ENCODE results near the gene ELFN1. TPM values are rescaled to one million over a fixed set of nuclear protein-coding genes. Genes with fewer than 3 reads are reported as not detected.

ELFN1 gene
- total and polyA plus RNA-seq, 2 donors from 2014 or later = 3.5 to 3.8 TPM

DNA sequence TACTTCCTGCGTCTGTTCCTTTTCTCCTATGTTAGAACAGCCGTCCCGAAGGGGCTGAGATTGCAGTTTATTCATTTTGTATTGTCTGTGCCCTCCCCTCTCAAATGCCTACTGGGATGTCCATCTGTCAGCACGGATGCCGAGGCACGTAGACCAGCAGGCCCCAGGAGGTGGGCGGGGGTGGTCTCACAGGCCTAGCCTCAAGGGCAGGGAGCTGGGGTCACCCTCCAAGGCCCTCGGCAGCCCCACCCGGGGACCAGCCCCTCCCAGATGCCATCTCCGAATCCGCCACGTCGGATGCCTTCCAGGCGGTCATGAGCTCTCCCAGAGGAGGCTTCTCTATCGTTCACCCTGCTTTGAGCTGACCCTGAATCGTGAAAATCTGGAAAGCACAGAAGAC, 59.7 kb downstream of the ELFN1 start:
- Histone ChIP-seq H3K4me1 (ENCODE audit: control insufficient read depth in 2 of 3, insufficient read depth in 2 of 3, low read depth in 1 of 3, low read length in 3 of 3) (no peaks in the 10 kb centered on the region), H3K27me3 (ENCODE audit: control insufficient read depth, insufficient read depth, low read length) (no peaks in the 10 kb centered on the region), H3K36me3 (ENCODE audit: control insufficient read depth in 2 of 3, insufficient read depth in 3 of 3, low read length in 3 of 3) (no peaks in the 10 kb centered on the region), H3K9ac (ENCODE audit: low read length in 3 of 3) (no peak overlapping the region), H3K4me3 (ENCODE audit: low read length in 3 of 3) (no peak overlapping the region), H3K9me3 (ENCODE audit: control insufficient read depth in 2 of 3, insufficient read depth in 1 of 3, low read length in 3 of 3) (peaks cover 0 to 12% (median 2%) of the 10 kb centered on the region in 3 donors), H3K27ac (ENCODE audit: low read depth in 2 of 2, low read length in 2 of 2) (no peak overlapping the region)
- FAIRE-seq (no peak), DNase-seq (no peak)
- TF ChIP-seq, protein P1, sequence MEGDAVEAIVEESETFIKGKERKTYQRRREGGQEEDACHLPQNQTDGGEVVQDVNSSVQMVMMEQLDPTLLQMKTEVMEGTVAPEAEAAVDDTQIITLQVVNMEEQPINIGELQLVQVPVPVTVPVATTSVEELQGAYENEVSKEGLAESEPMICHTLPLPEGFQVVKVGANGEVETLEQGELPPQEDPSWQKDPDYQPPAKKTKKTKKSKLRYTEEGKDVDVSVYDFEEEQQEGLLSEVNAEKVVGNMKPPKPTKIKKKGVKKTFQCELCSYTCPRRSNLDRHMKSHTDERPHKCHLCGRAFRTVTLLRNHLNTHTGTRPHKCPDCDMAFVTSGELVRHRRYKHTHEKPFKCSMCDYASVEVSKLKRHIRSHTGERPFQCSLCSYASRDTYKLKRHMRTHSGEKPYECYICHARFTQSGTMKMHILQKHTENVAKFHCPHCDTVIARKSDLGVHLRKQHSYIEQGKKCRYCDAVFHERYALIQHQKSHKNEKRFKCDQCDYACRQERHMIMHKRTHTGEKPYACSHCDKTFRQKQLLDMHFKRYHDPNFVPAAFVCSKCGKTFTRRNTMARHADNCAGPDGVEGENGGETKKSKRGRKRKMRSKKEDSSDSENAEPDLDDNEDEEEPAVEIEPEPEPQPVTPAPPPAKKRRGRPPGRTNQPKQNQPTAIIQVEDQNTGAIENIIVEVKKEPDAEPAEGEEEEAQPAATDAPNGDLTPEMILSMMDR (IDR thresholded peaks at IDR 0.05; ENCODE audit: borderline replicate concordance, extremely low read depth, insufficient read depth) = no peak
- intact Hi-C loops (cut with DNase I) = no loop called here

DNA sequence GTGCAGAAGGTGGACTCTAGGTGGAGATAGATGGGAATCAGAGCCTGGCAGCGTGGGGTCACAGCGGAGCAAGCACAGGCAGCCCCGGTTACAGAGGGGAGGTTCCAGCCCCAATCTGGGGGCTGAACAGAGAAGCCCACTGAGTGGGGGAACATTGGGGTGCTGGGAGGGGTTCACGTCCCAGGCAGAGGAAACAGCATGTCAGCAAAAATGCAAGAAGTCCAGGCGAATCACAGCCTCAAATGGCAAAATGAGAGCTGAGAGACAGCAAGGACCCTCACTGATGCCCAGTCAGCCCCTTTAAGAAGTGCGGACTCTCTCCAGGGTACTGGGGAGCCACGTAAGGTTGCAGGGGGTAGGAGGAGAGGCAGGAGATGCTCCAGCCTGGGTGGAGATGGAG, 62.0 kb downstream of the ELFN1 start:
- Histone ChIP-seq H3K9ac (ENCODE audit: low read length in 3 of 3) (no peak overlapping the region), H3K36me3 (ENCODE audit: control insufficient read depth in 2 of 3, insufficient read depth in 3 of 3, low read length in 3 of 3) (no peaks in the 10 kb centered on the region), H3K4me3 (ENCODE audit: low read length in 3 of 3) (no peak overlapping the region), H3K4me1 (ENCODE audit: control insufficient read depth in 2 of 3, insufficient read depth in 2 of 3, low read depth in 1 of 3, low read length in 3 of 3) (no peaks in the 10 kb centered on the region), H3K27me3 (ENCODE audit: control insufficient read depth, insufficient read depth, low read length) (no peaks in the 10 kb centered on the region), H3K9me3 (ENCODE audit: control insufficient read depth in 2 of 3, insufficient read depth in 1 of 3, low read length in 3 of 3) (peaks cover 0 to 12% (median 2%) of the 10 kb centered on the region in 3 donors), H3K27ac (ENCODE audit: low read depth in 2 of 2, low read length in 2 of 2) (no peak overlapping the region)
- no peak for FAIRE-seq
- TF ChIP-seq, protein P1 (IDR thresholded peaks at IDR 0.05; ENCODE audit: borderline replicate concordance, extremely low read depth, insufficient read depth) = no peak
- intact Hi-C loops (cut with DNase I) = no loop called here
- DNase-seq = no peak

DNA sequence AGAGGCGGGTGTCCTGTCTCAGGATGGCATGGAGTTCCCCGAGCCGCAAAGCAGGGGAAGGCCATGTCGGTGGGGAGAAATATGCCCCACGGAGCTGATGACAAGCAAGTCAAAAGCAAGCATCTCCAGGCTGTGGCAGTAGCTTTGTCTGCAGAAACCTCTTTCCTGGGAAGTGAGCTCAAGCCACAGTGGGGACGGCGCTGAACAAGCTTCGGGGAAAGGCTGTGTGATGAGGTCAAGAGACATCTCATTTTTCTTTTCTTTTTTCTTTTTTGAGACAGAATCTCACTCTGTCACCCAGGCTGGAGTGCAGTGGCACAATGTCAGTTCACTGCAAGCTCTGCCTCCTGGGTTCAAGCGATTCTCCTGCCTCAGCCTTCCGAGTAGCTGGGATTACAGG, 62.6 kb downstream of the ELFN1 start:
- no peaks in the 10 kb centered on the region for H3K36me3 ChIP-seq (ENCODE audit: control insufficient read depth in 2 of 3, insufficient read depth in 3 of 3, low read length in 3 of 3)
- FAIRE-seq (no peak), DNase-seq (no peak)
- no peaks in the 10 kb centered on the region for H3K4me1 ChIP-seq (ENCODE audit: control insufficient read depth in 2 of 3, insufficient read depth in 2 of 3, low read depth in 1 of 3, low read length in 3 of 3)
- TF ChIP-seq, protein P1 (IDR thresholded peaks at IDR 0.05; ENCODE audit: borderline replicate concordance, extremely low read depth, insufficient read depth) = no peak
- no peak overlapping the region for H3K9ac ChIP-seq (ENCODE audit: low read length in 3 of 3)
- H3K4me3 ChIP-seq (ENCODE audit: low read length in 3 of 3) = no peak overlapping the region
- H3K27ac ChIP-seq (ENCODE audit: low read depth in 2 of 2, low read length in 2 of 2) = no peak overlapping the region
- H3K9me3 ChIP-seq (ENCODE audit: control insufficient read depth in 2 of 3, insufficient read depth in 1 of 3, low read length in 3 of 3) = peaks cover 0 to 12% (median 2%) of the 10 kb centered on the region in 3 donors
- H3K27me3 ChIP-seq (ENCODE audit: control insufficient read depth, insufficient read depth, low read length) = no peaks in the 10 kb centered on the region
- intact Hi-C loops (cut with DNase I) = no loop called here

All from kidney (tissue), 14 donors.